HG02588 (cell line): Measurements from ENCODE around the gene CEP170.

Source experiments
- ATAC-seq: cut with Tn5 transposase; IDR thresholded peaks from one replicate; pipeline ENCODE4 v1.9.1; 2021; ENCODE audit warnings: mild to moderate bottlenecking, moderate library complexity; ENCODE audit not compliant: unreplicated experiment

The CEP170 gene

GRCh38 chr1:243254927-243255790 lies at the start of gene CEP170:
CEP170 (minus strand) TSS chr1:243255281; CDS start chr1:243225280, 30,001 bp downstream.
- peak; percentile 48 for ATAC-seq

- no peak for ATAC-seq
Observed at GRCh38 chr1:243301059-243301458, 46.0 kb upstream of the CEP170 start.

GRCh38 chr1:243299069-243299468 lies 44.0 kb upstream of the CEP170 start:
- ATAC-seq = no peak

- no peak for ATAC-seq
Observed at GRCh38 chr1:243294723-243295121, 39.6 kb upstream of the CEP170 start.

GRCh38 chr1:243293941-243294722 lies 39.1 kb upstream of the CEP170 start:
- ATAC-seq = no peak

- no peak for ATAC-seq
Observed at GRCh38 chr1:243292117-243292516, 37.0 kb upstream of the CEP170 start.

GRCh38 chr1:243291292-243291691 lies 36.2 kb upstream of the CEP170 start:
- no peak for ATAC-seq

GRCh38 chr1:243288062-243288461 lies 33.0 kb upstream of the CEP170 start:
- ATAC-seq = no peak

GRCh38 chr1:243287652-243288051 lies 32.6 kb upstream of the CEP170 start:
- peak; percentile 92 for ATAC-seq

GRCh38 chr1:243287123-243287460 lies 32.0 kb upstream of the CEP170 start:
- no peak for ATAC-seq

- no peak for ATAC-seq
Observed at GRCh38 chr1:243286409-243287122, 31.5 kb upstream of the CEP170 start.

- no peak for ATAC-seq
Observed at GRCh38 chr1:243281672-243282071, 26.6 kb upstream of the CEP170 start.

- no peak for ATAC-seq
Observed at GRCh38 chr1:243280571-243281129, 25.6 kb upstream of the CEP170 start.

GRCh38 chr1:243275316-243275715 lies 20.2 kb upstream of the CEP170 start:
- ATAC-seq = no peak

- no peak for ATAC-seq
Observed at GRCh38 chr1:243273945-243274344, 18.9 kb upstream of the CEP170 start.

- ATAC-seq = no peak
Observed at GRCh38 chr1:243273506-243273905, 18.4 kb upstream of the CEP170 start.

GRCh38 chr1:243272401-243272800 lies 17.3 kb upstream of the CEP170 start:
- ATAC-seq = no peak

- ATAC-seq = no peak
Observed at GRCh38 chr1:243271996-243272395, 16.9 kb upstream of the CEP170 start.

GRCh38 chr1:243270097-243270864 lies 15.2 kb upstream of the CEP170 start:
- no peak for ATAC-seq

- no peak for ATAC-seq
Observed at GRCh38 chr1:243269461-243269801, 14.3 kb upstream of the CEP170 start.
